HepG2 (cell line): ENCODE data around the gene LAMA5. TPM values are rescaled to one million over a fixed set of nuclear protein-coding genes. Genes with fewer than 3 reads are reported as not detected.
A peak's percentile ranks its signal among the peaks of the same experiment; 100 is the strongest.

Experiments used
- CREB1 ChIP-seq, 2 experiments: fragments of 450-650 bp in 1 of 2; IDR thresholded peaks; 2 replicates each; pipeline ENCODE4 v1.6.1; 2016 to 2017; ENCODE audit warnings: control low read depth in 1 of 2, mild to moderate bottlenecking in 1 of 2, missing compliant biosample characterization in 1 of 2, missing genetic modification characterization in 1 of 2
- KIAA2018 ChIP-seq: sonication (generic); formaldehyde crosslinking; IDR thresholded peaks from 2 replicates; pipeline ENCODE4 v1.5.0; 2020; ENCODE audit warnings: mild to moderate bottlenecking, missing genetic modification reagents, borderline replicate concordance
- MYNN ChIP-seq: sonication (generic); formaldehyde crosslinking; IDR thresholded peaks from 2 replicates; pipeline ENCODE4 v1.4.0; 2020; ENCODE audit warnings: mild to moderate bottlenecking, low read depth, missing genetic modification reagents
- NKX3-1 ChIP-seq: sonication (generic); formaldehyde crosslinking; IDR thresholded peaks from 2 replicates; pipeline ENCODE4 v1.5.0; 2020; ENCODE audit warnings: missing genetic modification reagents
- PHF8 ChIP-seq: sonication (generic); formaldehyde crosslinking; IDR thresholded peaks from 2 replicates; pipeline ENCODE4 v1.5.0; 2020; ENCODE audit warnings: missing genetic modification reagents
- POLR2AphosphoS5 ChIP-seq: IDR thresholded peaks from 2 replicates; pipeline ENCODE4 v1.6.1; 2012; ENCODE audit warnings: low read depth, low read length
- PPARG ChIP-seq: conservative IDR thresholded peaks from 2 replicates; pipeline ENCODE4 v1.6.1; 2016; ENCODE audit warnings: missing biosample characterization, missing genetic modification reagents
- RBM39 ChIP-seq: fragments of 200-400 bp; formaldehyde crosslinking; IDR thresholded peaks from one replicate; pipeline ENCODE4 v1.6.1; 2018; ENCODE audit warnings: antibody characterized with exemption, mild to moderate bottlenecking, low read depth, low read length; ENCODE audit not compliant: poor library complexity, severe bottlenecking
- RORA ChIP-seq: sonication (generic); formaldehyde crosslinking; IDR thresholded peaks from 2 replicates; pipeline ENCODE4 v1.5.0; 2020; ENCODE audit warnings: mild to moderate bottlenecking, missing genetic modification reagents, moderate library complexity
- SP1 ChIP-seq, 2 experiments: fragments of 450-650 bp in 1 of 2; sonication (generic) in 1 of 2; formaldehyde crosslinking in 1 of 2; IDR thresholded peaks; 2 replicates each; pipeline versions ENCODE4 v1.4.0 to v1.6.1; 2016 to 2020; ENCODE audit warnings: missing genetic modification reagents in 1 of 2
- STAT5B ChIP-seq: sonication (generic); formaldehyde crosslinking; IDR thresholded peaks from 2 replicates; pipeline ENCODE4 v1.4.0; 2020; ENCODE audit warnings: missing genetic modification reagents
- THAP7 ChIP-seq: sonication (generic); formaldehyde crosslinking; IDR thresholded peaks from 2 replicates; pipeline ENCODE4 v1.8.1; 2023; ENCODE audit warnings: mild to moderate bottlenecking, missing genetic modification reagents
- ZBTB10 ChIP-seq: sonication (generic); formaldehyde crosslinking; IDR thresholded peaks from 2 replicates; pipeline ENCODE4 v1.4.0; 2020; ENCODE audit warnings: missing genetic modification reagents, borderline replicate concordance
- ZIK1 ChIP-seq: sonication (generic); formaldehyde crosslinking; IDR thresholded peaks from 2 replicates; pipeline ENCODE4 v1.5.0; 2020; ENCODE audit warnings: mild to moderate bottlenecking, low read depth, missing genetic modification reagents, borderline replicate concordance
- ZNF136 ChIP-seq: sonication (generic); formaldehyde crosslinking; IDR thresholded peaks from 2 replicates; pipeline ENCODE4 v1.8.1; 2022; ENCODE audit warnings: low read depth, mild to moderate bottlenecking, moderate library complexity, missing genetic modification reagents
- ZNF343 ChIP-seq: sonication (generic); formaldehyde crosslinking; IDR thresholded peaks from 2 replicates; pipeline ENCODE4 v1.4.0; 2020; ENCODE audit warnings: mild to moderate bottlenecking, missing genetic modification reagents
- ZNF468 ChIP-seq: sonication (generic); formaldehyde crosslinking; IDR thresholded peaks from 2 replicates; pipeline ENCODE4 v1.8.0; 2022; ENCODE audit warnings: mild to moderate bottlenecking, moderate library complexity, missing genetic modification reagents
- polyA plus RNA-seq, 8 experiments: library from polyadenylated mRNA; depleted of rRNA in 3 of 8; stranded (reverse) in 7 of 8; unstranded in 1 of 8; fragments of >200 nt; fragmentation: Illumina TruSeq in 4 of 8; extraction: Trizol in 4 of 8; gene quantifications; 2 replicates each; pipeline versions ENCODE4 v1.2.1 to v1.2.3, GENCODE V29; 2011 to 2016; ENCODE audit warnings: low read depth in 4 of 8, missing spikeins in 1 of 8, mixed read lengths in 1 of 8; ENCODE audit not compliant: insufficient read depth in 1 of 8
- total RNA-seq, 5 experiments: library from RNA; depleted of rRNA; stranded (reverse); fragments of >200 nt; fragmentation: Illumina TruSeq; extraction: Trizol; gene quantifications; 2 replicates each; pipeline ENCODE4 v1.2.3, GENCODE V29; 2016; ENCODE audit warnings: low read depth in 1 of 5

LAMA5 gene
- total and polyA plus RNA-seq, 2 of the 13 experiments (the other 11 are each of a cell fraction or from before 2014, with no cell fraction given): 21.0 to 44.7 TPM

- TF ChIP-seq SP1 (IDR thresholded peaks at IDR 0.05) (no peak), SP1 (CRISPR knock-in tag; IDR thresholded peaks at IDR 0.05) (0 out of 2 replicates have a peak, but pooled peaks have one; percentile 5), STAT5B (CRISPR knock-in tag) (no peak), CREB1 (IDR thresholded peaks at IDR 0.05) (no peak), CREB1 (CRISPR knock-in tag; IDR thresholded peaks at IDR 0.05) (no peak), ZBTB10 (CRISPR knock-in tag) (peak; percentile 81), PHF8 (CRISPR knock-in tag) (peak; percentile 82), NKX3-1 (CRISPR knock-in tag) (peak; percentile 75; the same call in 1 of the 2 replicates), ZIK1 (CRISPR knock-in tag) (peak; percentile 38), MYNN (CRISPR knock-in tag) (no peak; the same call in 1 of the 2 replicates), POLR2AphosphoS5 (peak; percentile 33; the same call in 1 of the 2 replicates), KIAA2018 (no peak), ZNF343 (peak; percentile 85), RBM39 (peak; percentile 88), PPARG (CRISPR knock-in tag) (peak; percentile 10; the same call in 1 of the 2 replicates), RORA (CRISPR knock-in tag) (no peak), THAP7 (CRISPR knock-in tag) (peak; percentile 94; the same call in 1 of the 2 replicates), ZNF468 (CRISPR knock-in tag) (peak; percentile 96), ZNF136 (CRISPR knock-in tag) (peak; percentile 81)
Measured at GRCh38 chr20:62367633-62368391, 700 bp upstream of the LAMA5 start (continued).
